ENCODE measurements around the gene ZNF534.
"Not testable (repeated sequence)": the region's sequence is repeated elsewhere in the genome, so short reads cannot be mapped to it uniquely, and the experiment has no call there.

DNA sequence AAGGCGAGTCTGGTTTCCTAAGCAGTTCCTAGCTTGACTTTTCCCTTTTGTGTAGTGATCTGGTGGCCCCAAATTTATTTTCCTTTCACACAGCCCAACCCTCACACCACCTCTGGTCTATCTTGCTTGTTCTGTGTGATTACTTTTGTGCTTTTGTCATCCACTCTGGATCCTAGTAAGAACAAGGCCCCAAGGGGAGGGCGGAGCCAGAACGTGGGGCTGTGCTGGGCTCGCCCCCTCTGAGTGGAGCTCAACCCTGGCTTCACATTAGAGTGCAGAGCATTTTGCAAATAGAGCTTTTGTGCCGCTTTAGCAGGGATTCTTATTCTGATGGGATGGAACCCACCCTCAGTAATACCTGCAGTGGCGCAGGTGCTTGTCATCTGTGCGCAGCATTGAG lies 56.1 kb downstream of the ZNF534 start:
- TF ChIP-seq, protein P1, sequence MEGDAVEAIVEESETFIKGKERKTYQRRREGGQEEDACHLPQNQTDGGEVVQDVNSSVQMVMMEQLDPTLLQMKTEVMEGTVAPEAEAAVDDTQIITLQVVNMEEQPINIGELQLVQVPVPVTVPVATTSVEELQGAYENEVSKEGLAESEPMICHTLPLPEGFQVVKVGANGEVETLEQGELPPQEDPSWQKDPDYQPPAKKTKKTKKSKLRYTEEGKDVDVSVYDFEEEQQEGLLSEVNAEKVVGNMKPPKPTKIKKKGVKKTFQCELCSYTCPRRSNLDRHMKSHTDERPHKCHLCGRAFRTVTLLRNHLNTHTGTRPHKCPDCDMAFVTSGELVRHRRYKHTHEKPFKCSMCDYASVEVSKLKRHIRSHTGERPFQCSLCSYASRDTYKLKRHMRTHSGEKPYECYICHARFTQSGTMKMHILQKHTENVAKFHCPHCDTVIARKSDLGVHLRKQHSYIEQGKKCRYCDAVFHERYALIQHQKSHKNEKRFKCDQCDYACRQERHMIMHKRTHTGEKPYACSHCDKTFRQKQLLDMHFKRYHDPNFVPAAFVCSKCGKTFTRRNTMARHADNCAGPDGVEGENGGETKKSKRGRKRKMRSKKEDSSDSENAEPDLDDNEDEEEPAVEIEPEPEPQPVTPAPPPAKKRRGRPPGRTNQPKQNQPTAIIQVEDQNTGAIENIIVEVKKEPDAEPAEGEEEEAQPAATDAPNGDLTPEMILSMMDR (IDR thresholded peaks at IDR 0.05) = not testable (repeated sequence)
- not testable (repeated sequence) for TF ChIP-seq POLR2A (IDR thresholded peaks at IDR 0.05)

Measured in adrenal gland (tissue), 5 donors.